ENCODE results near the gene PLA2G4E. TPM values are rescaled to one million over a fixed set of nuclear protein-coding genes. Genes with fewer than 3 reads are reported as not detected.

Gene PLA2G4E
- total and polyA plus RNA-seq, 2 of the 13 experiments (the other 11 are each of a cell fraction or from before 2014, with no cell fraction given), result not detected

DNA sequence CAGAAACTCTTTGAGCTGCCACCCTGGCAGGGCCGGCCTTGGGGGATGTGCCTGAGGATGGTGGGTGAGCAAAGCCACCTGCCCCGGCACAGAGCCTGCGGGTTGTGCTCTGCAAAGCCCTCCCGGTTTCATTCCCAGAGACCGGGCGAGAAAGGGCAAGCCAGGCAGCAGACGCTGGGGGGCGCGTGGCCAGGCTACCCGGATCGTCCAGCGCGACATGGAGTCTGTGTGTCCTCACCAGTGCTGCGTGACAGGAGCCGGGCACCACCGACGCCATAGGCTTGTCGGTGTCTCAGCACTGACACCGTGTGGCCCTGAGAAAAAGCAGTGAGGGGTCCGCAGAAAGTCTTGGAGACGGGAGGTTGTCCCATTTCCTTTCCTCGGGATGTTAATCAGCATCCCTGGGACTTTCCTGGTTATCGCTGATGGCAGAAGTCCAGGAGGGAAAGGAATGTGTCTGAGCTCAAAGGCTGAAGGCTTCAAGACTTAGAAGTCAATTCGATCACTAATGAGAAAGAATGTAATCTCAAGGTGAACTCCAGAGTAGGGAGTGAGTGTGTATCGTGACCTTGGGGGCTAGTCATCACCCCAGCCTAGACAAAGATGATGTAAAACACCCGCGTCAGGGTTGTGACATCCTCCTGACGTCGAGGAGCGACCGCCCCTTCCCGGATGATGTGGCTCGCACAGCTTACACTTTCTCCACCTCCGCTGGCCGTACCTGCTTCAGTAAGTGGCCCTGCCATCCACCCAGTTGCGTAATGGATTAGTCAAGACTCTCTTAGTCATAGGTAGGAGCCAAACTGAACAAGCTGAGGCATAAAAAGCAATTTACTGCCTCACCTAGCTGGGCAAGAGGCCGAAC lies 36.3 kb upstream of the PLA2G4E start (continued):
- TF ChIP-seq, protein P1, sequence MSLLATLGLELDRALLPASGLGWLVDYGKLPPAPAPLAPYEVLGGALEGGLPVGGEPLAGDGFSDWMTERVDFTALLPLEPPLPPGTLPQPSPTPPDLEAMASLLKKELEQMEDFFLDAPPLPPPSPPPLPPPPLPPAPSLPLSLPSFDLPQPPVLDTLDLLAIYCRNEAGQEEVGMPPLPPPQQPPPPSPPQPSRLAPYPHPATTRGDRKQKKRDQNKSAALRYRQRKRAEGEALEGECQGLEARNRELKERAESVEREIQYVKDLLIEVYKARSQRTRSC (CRISPR knock-in tag; IDR thresholded peaks at IDR 0.05; ENCODE audit: low read depth), result 0 out of 2 replicates have a peak, but pooled peaks have one; percentile 37
- TF ChIP-seq ZFP90 (CRISPR knock-in tag; IDR thresholded peaks at IDR 0.05; ENCODE audit: borderline replicate concordance) (no peak), ZNF713 (CRISPR knock-in tag; IDR thresholded peaks at IDR 0.05) (no peak), ARID2 (CRISPR knock-in tag; IDR thresholded peaks at IDR 0.05; ENCODE audit: borderline replicate concordance) (no peak), MED13 (CRISPR knock-in tag; IDR thresholded peaks at IDR 0.05) (no peak), RAD21 (CRISPR knock-in tag; IDR thresholded peaks at IDR 0.05) (peak; percentile 92), NCOA2 (CRISPR knock-in tag; IDR thresholded peaks at IDR 0.05) (0 out of 2 replicates have a peak, but pooled peaks have one; percentile 21), ZNF557 (CRISPR knock-in tag; IDR thresholded peaks at IDR 0.05) (no peak), TBL1XR1 (IDR thresholded peaks at IDR 0.05; ENCODE audit: borderline replicate concordance, low read length, partially characterized antibody) (no peak), ZNF343 (CRISPR knock-in tag; IDR thresholded peaks at IDR 0.05) (peak; percentile 46; the same call in 1 of the 2 replicates), PCBP2 (optimal IDR thresholded peaks at IDR 0.05; ENCODE audit: low read depth, low read length, poor library complexity, severe bottlenecking) (no peak), ZNF567 (CRISPR knock-in tag; IDR thresholded peaks at IDR 0.05; ENCODE audit: borderline replicate concordance) (0 out of 2 replicates have a peak, but pooled peaks have one; percentile 58), HOXA5 (CRISPR knock-in tag; IDR thresholded peaks at IDR 0.05) (no peak), TBX2 (CRISPR knock-in tag; IDR thresholded peaks at IDR 0.05; ENCODE audit: borderline replicate concordance) (peak; percentile 33; the same call in 1 of the 2 replicates), ELF4 (CRISPR knock-in tag; IDR thresholded peaks at IDR 0.05; ENCODE audit: borderline replicate concordance) (no peak), HOXA7 (CRISPR knock-in tag; IDR thresholded peaks at IDR 0.05) (no peak), ZSCAN29 (CRISPR knock-in tag; conservative IDR thresholded peaks at IDR 0.05) (no peak), ARNTL (CRISPR knock-in tag; IDR thresholded peaks at IDR 0.05) (no peak), NFE2L1 (CRISPR knock-in tag; IDR thresholded peaks at IDR 0.05; ENCODE audit: borderline replicate concordance) (no peak), TBP (CRISPR knock-in tag; IDR thresholded peaks at IDR 0.05) (no peak)
- TF ChIP-seq, protein P2, sequence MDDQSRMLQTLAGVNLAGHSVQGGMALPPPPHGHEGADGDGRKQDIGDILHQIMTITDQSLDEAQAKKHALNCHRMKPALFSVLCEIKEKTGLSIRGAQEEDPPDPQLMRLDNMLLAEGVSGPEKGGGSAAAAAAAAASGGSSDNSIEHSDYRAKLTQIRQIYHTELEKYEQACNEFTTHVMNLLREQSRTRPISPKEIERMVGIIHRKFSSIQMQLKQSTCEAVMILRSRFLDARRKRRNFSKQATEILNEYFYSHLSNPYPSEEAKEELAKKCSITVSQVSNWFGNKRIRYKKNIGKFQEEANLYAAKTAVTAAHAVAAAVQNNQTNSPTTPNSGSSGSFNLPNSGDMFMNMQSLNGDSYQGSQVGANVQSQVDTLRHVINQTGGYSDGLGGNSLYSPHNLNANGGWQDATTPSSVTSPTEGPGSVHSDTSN (CRISPR knock-in tag; IDR thresholded peaks at IDR 0.05; ENCODE audit: borderline replicate concordance), result no peak
- TF ChIP-seq, protein P3, sequence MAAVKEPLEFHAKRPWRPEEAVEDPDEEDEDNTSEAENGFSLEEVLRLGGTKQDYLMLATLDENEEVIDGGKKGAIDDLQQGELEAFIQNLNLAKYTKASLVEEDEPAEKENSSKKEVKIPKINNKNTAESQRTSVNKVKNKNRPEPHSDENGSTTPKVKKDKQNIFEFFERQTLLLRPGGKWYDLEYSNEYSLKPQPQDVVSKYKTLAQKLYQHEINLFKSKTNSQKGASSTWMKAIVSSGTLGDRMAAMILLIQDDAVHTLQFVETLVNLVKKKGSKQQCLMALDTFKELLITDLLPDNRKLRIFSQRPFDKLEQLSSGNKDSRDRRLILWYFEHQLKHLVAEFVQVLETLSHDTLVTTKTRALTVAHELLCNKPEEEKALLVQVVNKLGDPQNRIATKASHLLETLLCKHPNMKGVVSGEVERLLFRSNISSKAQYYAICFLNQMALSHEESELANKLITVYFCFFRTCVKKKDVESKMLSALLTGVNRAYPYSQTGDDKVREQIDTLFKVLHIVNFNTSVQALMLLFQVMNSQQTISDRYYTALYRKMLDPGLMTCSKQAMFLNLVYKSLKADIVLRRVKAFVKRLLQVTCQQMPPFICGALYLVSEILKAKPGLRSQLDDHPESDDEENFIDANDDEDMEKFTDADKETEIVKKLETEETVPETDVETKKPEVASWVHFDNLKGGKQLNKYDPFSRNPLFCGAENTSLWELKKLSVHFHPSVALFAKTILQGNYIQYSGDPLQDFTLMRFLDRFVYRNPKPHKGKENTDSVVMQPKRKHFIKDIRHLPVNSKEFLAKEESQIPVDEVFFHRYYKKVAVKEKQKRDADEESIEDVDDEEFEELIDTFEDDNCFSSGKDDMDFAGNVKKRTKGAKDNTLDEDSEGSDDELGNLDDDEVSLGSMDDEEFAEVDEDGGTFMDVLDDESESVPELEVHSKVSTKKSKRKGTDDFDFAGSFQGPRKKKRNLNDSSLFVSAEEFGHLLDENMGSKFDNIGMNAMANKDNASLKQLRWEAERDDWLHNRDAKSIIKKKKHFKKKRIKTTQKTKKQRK (IDR thresholded peaks at IDR 0.05; ENCODE audit: low read length), result no peak
- TF ChIP-seq, protein P4, sequence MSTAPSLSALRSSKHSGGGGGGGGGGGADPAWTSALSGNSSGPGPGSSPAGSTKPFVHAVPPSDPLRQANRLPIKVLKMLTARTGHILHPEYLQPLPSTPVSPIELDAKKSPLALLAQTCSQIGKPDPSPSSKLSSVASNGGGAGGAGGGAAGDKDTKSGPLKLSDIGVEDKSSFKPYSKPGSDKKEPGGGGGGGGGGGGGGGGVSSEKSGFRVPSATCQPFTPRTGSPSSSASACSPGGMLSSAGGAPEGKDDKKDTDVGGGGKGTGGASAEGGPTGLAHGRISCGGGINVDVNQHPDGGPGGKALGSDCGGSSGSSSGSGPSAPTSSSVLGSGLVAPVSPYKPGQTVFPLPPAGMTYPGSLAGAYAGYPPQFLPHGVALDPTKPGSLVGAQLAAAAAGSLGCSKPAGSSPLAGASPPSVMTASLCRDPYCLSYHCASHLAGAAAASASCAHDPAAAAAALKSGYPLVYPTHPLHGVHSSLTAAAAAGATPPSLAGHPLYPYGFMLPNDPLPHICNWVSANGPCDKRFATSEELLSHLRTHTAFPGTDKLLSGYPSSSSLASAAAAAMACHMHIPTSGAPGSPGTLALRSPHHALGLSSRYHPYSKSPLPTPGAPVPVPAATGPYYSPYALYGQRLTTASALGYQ (CRISPR knock-in tag; IDR thresholded peaks at IDR 0.05), result no peak

Measured in HepG2 (cell line).